GM21825 (cell line): ENCODE results near the gene TGM1.
A peak's percentile ranks its signal among the peaks of the same experiment; 100 is the strongest.
"Not testable (repeated sequence)": the region's sequence is repeated elsewhere in the genome, so short reads cannot be mapped to it uniquely, and the experiment has no call there.

Source experiments
- ATAC-seq: cut with Tn5 transposase; IDR thresholded peaks from one replicate; pipeline ENCODE4 v1.9.1; 2021; ENCODE audit warnings: mild to moderate bottlenecking, moderate library complexity; ENCODE audit not compliant: unreplicated experiment

TGM1 gene

DNA sequence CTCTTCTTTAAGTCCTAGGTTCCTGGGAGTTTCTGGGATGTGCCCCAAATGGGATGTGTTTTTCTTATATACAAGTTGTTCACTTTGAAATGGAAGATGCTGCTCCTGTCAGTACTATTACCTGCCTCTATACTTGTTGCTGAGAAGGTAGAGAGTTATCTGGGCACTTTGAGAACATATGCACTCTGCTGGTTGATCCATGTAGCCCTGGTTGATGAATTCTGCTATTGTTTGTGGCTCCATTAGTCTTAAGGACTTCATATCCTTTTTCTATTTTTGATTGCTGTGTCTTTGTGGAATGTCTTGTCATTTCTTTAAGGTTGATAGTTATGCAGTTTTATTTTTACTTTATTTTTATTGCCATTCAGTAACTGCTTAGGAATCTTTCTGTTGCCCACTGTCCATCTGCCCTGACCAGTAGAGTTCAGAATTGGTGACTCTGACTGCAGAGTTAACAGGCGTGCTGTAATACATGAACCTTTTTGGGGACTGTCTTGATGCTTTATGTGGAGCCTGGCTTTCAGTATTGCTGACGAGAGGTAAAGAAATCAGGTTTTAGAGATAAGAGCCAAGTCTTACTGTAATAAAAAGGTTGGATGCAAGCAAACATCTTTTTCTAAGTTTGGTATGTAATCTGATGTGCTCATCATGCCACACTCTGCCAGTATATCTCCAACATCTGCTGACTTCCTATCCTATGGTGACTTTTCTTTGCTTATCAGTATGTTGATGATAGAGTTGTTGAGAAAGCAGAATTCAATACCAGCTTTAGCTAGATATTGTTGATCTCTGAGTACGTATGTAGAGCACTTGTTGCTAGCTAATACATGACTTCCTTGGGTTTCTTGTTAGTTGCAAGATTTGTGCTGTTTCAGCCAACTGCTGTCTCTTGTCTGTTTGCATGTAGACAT is 28.6 kb downstream of the TGM1 start:
- no peak for ATAC-seq

DNA sequence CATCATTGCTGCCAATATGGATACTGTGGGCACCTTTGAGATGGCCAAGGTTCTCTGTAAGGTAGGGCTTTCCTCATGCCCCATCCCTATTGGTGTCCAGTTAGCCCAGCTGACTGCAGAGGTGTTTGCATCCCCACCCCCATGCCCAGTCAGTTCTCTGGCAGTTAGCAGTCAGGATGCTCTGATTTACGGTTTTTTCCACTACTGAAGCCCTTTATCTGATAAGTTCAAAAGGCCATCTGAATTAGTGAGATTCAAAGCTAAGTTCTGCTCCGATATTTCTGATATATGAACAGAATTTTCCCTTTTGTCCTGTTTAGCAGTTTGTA is 29.5 kb downstream of the TGM1 start:
- ATAC-seq: no peak

DNA sequence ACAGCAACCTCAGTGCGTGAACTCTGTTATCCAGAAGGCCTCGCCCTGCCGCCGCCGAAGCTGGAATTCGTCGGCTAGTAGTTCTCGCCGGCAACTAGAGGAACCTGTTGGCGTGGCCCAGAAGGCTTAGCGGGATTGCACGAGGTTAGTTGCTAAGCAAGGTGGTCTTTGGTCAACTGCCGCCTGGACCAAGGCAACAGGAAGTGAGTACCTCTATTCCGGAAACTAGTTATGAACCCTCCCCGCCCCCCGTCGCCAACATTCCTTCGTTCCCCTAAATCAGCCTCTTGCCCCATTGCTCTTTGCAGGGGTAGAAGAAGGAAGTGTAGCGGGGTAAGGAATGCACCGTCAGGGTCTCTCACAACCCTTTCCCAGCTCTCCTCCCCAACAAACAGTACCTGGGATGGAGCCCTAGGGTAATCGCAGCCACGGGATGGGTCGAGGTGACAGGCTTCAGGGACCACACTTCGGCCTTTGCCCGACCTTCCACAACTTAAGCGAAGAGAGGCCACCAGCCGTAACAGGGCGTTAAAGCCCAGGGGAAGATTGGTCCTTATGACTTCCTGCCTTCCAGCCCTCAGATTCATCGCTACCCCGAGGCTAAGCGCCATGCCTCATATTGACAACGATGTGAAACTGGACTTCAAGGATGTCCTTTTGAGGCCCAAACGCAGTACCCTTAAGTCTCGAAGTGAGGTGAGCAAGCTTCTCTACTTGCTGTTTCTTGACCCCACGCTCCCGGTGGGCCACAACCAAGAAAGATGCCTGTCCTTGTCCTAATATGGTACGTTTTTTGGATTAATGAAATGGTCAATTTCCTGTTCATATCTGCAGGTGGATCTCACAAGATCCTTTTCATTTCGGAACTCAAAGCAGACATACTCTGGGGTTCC is 30.1 kb downstream of the TGM1 start, which contains the start of gene GMPR2:
Gene GMPR2 (plus strand): TSS at position 285 of the 893 bp plus-strand sequence. CDS start 325 bp downstream, at position 610.
- peak; percentile 47 for ATAC-seq

DNA sequence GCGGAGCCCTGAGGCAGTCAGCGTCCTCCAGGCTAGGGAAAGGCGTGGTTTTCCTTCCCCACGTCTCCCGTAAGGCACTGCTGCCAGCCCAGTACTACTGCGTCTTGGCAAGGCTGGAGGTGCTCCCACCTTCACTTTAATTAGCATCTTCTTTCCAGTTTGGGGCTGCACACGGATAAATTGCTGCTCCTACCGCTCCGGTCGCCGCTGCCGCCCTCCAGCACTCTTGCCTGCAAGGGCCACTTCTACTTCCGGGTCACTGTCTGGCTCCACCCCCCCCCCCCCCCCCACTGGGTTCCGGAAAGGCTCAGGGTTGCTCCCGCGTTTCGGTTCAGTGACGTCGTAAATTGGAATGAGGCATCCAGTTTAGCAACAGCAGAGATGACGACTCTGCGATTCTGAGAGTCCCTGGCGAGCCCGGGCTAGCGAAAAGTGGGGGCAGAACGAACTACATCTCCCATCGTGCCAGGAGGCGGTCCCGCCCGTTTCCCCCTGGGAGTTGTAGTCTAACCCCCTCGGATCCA is 30.8 kb downstream of the TGM1 start, which contains the start of gene NEDD8:
Gene NEDD8 (minus strand): TSS at position 247 of the 524 bp plus-strand sequence. CDS start 100 bp downstream, at position 147.
- ATAC-seq: peak; percentile 71

DNA sequence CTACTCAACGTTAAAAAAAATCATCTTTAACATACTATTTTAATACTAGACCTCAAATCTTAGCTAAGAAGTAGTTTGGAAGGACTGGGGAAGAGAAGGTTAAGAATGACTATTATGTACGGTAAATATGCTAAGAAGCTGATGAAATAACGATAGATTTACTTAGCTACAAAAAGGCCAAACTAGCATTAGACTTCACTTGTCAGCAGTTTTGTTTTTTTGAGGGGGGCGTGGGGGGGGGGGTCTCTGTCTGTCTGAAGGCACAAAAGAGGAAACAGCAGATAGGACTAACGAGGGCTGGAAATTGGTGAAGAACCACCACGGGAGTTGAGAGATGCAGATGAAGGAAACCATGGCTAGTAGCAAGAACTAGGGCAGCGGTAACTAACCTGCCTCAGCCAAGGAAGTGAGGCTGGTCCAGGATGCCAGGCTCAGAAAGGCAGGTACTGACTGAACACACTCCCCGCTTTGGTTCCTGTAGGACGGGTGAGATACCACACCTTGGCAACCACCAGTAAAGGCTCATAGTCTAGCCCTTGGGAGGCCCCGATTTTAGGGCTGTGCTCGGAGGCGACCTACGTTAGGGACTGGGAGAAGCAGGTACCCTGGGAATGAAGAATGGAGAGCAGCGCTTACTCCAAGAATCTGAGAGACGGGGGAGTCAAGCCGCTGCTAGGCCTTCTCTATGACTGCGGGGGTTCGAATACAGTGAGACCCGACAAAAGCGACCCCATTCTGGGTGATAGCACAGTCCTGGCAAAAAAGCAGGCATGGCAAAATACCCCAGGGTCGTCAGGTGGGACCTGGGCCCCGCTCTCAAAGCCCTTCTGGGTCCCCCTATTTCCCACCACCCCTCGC is 31.5 kb downstream of the TGM1 start:
- ATAC-seq: peak; percentile 17

DNA sequence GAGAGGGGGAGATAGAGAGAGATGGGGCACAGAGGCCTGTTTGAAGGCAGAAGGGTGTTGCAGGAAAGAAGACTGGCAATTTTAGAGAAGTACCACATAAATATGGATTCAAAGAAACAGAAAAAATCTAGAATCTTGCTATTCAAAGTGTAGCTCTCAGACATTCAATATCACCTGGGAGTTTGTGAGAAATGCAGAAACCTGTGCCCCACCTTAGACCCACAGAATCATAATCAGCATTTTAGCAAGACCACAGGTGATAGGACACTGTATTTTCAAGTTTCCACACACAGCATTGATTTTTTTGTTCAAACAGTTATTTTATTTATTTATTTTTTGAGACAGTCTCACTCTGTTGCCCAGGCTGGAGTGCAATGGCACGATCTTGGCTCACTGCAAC is 34.1 kb downstream of the TGM1 start:
- ATAC-seq: no peak

DNA sequence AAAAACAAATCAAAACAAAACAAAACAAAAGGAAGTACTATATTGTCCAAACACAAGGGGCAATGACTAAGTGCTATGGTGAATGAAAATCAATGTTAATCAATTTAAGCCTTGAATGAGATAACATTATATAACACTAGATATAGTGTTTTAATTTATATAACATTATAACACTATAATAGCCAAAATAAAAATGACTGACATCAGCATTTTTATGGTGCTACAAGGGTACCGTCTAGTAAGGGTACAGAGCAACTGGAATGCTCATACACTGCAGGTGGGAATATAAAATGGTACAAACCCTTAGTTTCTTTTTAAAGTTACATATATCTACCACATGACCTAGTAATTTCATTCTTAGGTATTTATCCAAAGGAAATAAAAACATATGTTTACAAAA is 36.5 kb downstream of the TGM1 start:
- ATAC-seq: no peak

DNA sequence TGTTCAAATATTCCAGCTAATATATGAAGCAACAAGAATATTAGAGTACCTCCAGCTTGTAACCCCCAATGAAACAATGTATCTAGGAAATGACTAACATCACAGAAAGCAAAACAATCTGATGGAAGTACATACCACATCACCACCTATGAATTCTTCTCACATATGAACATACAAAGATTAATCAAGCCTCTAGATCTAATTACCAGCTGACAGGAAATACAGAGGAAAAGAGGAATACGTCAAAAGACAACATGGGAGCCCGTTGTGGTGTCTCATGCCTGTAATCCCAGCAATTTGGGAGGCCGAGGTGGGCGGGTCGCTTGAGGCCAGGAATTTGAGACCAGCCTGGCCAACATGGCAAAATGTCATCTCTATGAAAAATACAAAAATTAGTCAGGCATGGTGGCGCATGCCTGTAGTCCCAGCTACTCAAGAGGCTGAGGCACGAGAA is 38.3 kb downstream of the TGM1 start:
- no peak for ATAC-seq

DNA sequence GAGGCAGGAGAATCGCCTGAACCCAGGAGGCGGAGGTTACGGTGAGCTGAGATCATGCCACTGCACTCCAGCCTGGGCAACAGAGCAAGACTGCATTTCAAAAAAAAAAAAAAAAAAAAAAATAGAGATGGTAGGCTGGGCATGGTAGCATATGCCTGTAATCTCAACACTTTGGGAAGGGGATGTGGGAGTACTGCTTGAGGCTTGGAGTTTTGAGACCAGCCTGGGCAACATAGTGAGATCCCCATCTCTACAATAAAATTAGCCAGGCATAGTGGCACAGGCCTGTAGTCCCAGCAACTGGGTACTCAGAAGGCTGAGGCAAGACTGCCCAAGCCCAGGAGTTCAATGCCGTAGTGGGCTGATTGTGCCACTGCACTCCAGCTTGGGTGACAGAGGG is 40.0 kb downstream of the TGM1 start:
- ATAC-seq: not testable (repeated sequence)

DNA sequence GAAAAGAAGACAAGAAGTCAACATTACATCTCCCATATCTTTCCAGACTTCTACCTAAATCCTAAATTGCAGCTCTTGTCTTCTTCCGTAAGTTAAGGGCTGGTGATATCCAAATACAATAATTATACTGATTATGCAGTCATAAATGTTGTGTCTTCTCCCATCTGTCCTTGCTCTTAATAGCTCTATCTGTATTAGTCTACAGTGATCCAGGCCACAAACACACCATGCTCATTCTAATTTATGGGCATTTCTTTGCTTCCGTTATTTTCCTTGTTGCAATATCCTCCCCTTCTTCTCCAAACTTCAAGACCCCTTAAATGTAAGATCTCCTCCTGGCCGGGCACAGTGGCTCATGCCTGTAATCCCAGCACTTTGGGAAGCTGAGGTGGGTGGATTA is 43.5 kb downstream of the TGM1 start:
- no peak for ATAC-seq

DNA sequence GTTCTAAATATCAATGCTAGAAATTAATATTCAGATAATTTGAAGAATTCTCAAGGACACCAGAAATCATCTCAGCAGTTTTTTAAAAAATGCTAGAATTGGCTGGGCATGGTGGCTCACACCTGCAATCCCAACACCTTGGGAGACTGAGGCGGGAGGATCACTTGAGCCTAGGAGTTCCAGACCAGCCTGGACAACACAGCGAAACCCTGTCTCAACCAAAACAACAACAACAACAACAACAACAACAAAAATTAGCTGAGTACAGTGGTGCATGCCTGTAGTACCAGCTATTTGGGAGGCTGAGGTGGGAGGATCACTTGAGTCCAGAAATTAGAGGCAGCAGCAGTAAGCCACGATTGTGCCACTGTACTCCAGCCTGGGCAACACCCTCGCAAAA is 43.9 kb downstream of the TGM1 start:
- ATAC-seq: no peak

DNA sequence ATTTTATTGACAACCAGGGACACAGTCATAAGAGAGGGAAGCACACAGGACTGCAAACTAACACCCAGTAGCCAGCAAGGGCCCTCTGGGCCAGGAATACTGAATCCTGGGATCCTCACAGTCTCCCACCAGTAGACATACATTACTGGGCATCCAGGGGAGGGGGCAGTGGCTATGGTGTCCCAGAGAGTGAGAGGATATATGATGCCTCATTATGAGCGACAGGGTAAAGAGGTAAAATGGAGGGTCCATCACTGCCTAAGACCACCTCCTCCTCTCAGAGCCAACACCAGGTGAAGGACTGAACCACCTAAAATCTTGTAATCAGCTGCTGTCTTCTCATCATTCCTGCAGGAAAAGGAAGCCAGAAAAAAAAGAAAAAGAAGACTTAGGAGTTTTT is 46.1 kb downstream of the TGM1 start:
- ATAC-seq: not testable (repeated sequence)

DNA sequence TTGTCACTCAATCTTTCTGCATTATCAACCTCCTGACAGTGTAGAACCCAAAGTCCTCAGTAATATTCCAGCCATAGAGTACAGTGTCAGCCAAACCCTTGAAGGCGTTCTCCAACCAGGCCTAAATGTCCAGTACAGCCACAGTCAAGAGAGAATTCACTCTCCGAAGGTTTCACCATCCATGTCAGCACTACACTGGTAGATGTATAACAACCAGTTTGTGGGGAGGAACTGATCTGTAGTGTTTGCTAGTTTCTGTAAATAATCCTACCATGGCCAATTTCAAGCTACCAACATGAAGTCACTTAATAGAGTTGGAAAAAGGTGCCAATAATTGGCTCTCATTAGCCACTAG is 46.7 kb downstream of the TGM1 start:
- no peak for ATAC-seq

DNA sequence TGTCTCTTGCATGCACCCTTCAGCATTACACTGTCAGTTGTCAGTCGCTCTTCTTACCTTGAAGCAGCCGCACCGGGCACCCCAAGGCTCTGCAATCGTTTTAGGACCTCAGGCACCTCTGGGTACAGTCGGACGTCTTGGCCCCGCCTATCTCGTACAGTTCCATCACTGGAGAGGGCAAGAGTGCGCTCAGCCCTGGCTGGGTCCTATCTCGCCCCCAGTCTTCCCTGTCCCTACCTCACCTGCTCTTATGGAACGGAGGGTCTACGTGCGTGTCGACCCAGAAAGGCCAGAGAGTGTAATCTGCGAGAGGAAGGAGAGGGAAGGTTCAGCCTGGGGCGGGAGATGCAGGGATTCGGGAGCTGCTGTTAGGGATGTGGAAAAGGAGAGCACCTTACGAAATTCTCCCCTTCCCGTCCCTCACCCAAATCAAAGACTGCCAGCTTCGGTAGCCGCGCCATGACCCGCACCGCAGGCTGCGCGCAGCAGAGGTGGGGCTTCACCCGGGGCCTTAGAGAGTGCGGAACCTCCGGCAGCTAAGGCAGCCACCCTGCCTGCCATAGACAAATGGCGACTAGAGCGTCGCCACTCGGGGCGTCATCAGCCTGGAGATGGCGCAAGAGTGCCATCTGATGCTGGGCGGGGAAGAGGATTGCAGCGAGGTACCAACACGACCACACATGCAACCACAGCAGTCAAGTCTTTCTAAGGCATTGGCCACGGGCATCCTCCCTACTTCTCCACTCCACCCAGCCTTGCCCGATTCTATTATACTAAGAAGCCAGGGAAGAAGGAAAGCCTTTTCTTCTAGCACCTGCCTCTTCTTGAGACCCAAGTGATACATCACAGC is 47.3 kb downstream of the TGM1 start, which contains the start of gene MDP1:
Gene MDP1 (minus strand): TSS at position 572 of the 850 bp plus-strand sequence. CDS start 111 bp downstream, at position 461.
- peak; percentile 72 for ATAC-seq

DNA sequence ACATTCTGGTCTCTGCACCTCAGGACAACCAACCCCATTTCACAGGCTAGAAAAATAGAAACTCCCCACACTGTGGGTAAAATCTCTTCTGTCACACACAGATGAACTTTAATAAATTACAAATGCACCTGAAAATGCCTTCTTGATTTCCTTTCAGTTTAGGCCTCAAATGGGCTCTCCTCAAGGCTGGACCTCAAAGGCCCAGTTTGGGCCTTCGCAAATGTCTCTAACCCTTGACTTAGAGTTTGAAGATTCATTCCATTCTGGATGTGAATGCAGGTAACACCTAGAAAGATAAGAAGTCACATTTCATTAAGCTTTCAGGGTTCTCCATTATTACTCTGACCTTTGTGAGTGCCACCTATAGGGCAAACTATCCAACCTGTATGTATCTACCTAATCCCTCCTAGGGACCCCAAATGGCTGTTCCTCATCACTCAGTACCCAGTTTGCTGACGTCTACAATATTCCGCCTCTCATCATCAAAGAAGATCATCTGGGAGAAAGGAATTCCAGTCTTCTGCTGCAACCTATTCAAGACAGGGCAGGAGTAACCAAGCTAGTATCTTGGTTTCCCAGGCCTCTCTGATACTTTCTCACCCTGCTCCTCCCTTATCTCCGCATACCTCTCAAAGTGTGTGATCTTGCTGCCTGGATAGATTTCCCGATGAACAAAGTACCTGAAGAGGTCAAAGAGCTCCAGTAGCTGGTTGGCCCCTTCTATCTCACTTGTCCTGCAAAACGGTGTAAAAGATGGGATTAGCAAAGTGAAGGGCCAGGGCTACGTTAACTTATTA is 48.9 kb downstream of the TGM1 start:
- ATAC-seq: no peak

DNA sequence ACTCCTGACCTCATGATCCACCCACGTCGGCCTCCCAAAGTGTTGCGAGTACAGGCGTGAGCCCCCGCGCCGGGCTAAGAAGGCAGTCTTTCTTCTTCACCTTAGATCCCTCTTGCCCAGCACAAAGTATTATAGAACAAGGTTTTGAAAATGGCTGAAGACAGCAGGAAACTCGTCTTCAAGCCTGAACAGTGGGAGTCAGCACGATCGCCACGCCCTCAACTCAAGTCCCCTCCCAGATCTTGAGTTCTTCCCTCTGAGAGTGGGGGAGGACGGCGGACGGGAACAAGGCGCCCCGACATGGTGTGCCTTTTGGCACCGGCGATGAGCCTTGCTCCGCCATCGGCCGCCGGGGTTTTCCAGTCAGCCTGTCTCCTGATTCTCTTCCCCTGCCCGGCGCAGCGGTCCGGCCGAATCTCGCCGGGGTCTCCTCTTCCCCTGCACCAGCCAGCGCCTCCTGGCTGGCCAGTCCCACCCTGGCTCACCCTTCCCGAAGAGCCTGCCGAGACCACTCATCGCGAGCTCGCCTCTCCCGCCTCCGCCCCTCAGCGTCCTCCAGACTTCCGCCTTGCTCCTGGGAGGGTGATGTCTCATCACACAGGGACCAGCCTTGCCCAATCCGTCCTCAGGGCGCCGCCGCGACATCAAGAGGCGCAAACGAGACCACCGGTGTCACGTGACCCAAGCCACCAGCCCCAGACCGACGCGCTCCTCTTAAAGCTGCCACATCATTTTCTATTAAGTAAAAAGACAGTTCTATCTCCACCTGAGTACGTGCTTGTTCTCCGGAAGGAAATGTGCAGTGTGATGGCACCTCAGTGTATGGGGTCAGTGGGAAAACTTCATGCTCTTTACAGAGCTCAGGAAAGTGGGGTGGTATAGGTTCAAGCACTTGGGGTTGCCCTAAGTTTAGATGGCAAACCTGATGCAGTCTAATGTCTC is 49.8 kb downstream of the TGM1 start, which contains the start of gene CHMP4A:
Gene CHMP4A (minus strand): TSS at position 565 of the 942 bp plus-strand sequence. CDS start 49 bp downstream, at position 516.
- ATAC-seq: peak; percentile 71

DNA sequence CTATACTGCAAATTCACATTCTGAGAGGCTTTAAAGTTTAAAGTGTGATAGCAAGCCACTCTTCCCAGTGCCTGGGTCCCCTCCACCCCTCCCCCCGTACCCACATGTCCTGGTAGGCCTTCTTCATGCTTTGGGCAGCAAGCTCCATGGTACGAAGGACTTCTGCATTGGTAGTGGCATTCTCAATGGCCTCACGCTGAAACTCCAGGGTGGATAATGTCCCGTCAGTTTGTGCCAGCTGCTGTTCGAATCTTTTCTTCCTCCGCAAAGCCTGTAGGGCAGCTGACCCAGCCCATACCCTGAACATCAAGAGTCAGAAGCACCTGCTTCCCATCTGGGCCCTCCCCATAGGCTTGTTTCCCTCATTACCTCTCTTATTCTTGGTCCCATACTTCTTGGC is 51.7 kb downstream of the TGM1 start:
- ATAC-seq: no peak
